Endothelial cell of umbilical vein (primary cell): ENCODE results near the gene QRICH2. TPM values are rescaled to one million over a fixed set of nuclear protein-coding genes. Genes with fewer than 3 reads are reported as not detected.

Experiments used
- BruUV-seq: library from RNA; stranded (reverse); fragments of 400-500 nt; replicated peaks from 2 replicates; lab custom pipeline; 2021; lab: Mats Ljungman, UMichigan
- CTCF ChIA-PET: fragments of 300-600, 350-600 bp; sonication (Branson Sonifier 250); formaldehyde crosslinking; loops from one replicate; lab custom pipeline; 2021; ENCODE audit warnings: antibody characterized with exemption, inconsistent platforms; lab: Charles Lee
- POLR2A ChIA-PET: fragments of 300-600, 350-600 bp; sonication (Branson Sonifier 250); formaldehyde crosslinking; loops from one replicate; lab custom pipeline; 2021; ENCODE audit warnings: antibody characterized with exemption, inconsistent platforms; lab: Charles Lee
- DNase-seq: peaks from one replicate; pipeline ENCODE4 v3.0.0-alpha.2; 2011; ENCODE audit warnings: low read depth, low spot score
- FAIRE-seq: peaks from 2 replicates; lab custom pipeline; 2011; peaks lifted over from hg19 to GRCh38; lab: Jason Lieb, UNC
- H2AFZ ChIP-seq: 2 replicates; pipeline ENCODE4 v1.6.0; 2012; ENCODE audit warnings: low read depth, low read length, control low read depth, inconsistent platforms
- H3K27ac ChIP-seq: 2 replicates; pipeline ENCODE4 v1.5.1; 2011; ENCODE audit warnings: low read depth, mild to moderate bottlenecking, control low read depth, low read length, moderate library complexity; ENCODE audit not compliant: insufficient read depth
- H3K27me3 ChIP-seq, 2 experiments: 2 replicates each; pipeline versions ENCODE4 v1.6.0 to v1.6.1; 2011; ENCODE audit warnings: low read length in 2 of 2, mixed read lengths in 1 of 2; ENCODE audit not compliant: control insufficient read depth in 2 of 2, insufficient read depth in 2 of 2
- H3K36me3 ChIP-seq, 2 experiments: 2 replicates in 1 of 2; 3 replicates in 1 of 2; pipeline ENCODE4 v1.5.1; 2011; ENCODE audit warnings: low read length in 2 of 2, mild to moderate bottlenecking in 1 of 2, moderate library complexity in 1 of 2; ENCODE audit not compliant: control insufficient read depth in 2 of 2, insufficient read depth in 2 of 2; ENCODE audit errors: extremely low read depth in 1 of 2
- H3K4me1 ChIP-seq: 3 replicates; pipeline ENCODE4 v1.5.1; 2011; ENCODE audit warnings: mild to moderate bottlenecking, low read length; ENCODE audit not compliant: control insufficient read depth, insufficient read depth; ENCODE audit errors: extremely low read depth
- H3K4me2 ChIP-seq: 2 replicates; pipeline ENCODE4 v1.6.1; 2011; ENCODE audit warnings: low read length, control low read depth, mixed read lengths; ENCODE audit not compliant: insufficient read depth
- H3K4me3 ChIP-seq, 3 experiments: fragments of 200-600 bp in 1 of 3; sonication (generic), shearing (Covaris generic) in 1 of 3; replicated peaks in 1 of 3; 2 replicates each; pipeline ENCODE4 v1.5.1; 2011 to 2016; ENCODE audit warnings: control low read depth in 3 of 3, low read length in 3 of 3, mild to moderate bottlenecking in 2 of 3, inconsistent platforms in 1 of 3, low read depth in 1 of 3, moderate library complexity in 1 of 3; ENCODE audit not compliant: insufficient read depth in 1 of 3
- H3K79me2 ChIP-seq: 2 replicates; pipeline ENCODE4 v1.6.0; 2012; ENCODE audit warnings: low read length, inconsistent platforms; ENCODE audit not compliant: control insufficient read depth, insufficient read depth
- H3K9ac ChIP-seq: replicated peaks from 2 replicates; pipeline ENCODE3; 2011; ENCODE audit warnings: low read length, control low read depth; ENCODE audit not compliant: insufficient read depth; ENCODE audit errors: extremely low read depth
- H3K9me1 ChIP-seq: replicated peaks from 3 replicates; pipeline ENCODE4 v1.6.0; 2011; ENCODE audit warnings: mild to moderate bottlenecking, low read length; ENCODE audit not compliant: control insufficient read depth, insufficient read depth; ENCODE audit errors: extremely low read depth
- H3K9me3 ChIP-seq: replicated peaks from 2 replicates; pipeline ENCODE4 v1.5.1; 2012; ENCODE audit warnings: low read length, inconsistent platforms; ENCODE audit not compliant: control insufficient read depth, insufficient read depth
- H4K20me1 ChIP-seq: replicated peaks from 2 replicates; pipeline ENCODE3; 2011; ENCODE audit warnings: mild to moderate bottlenecking, low read length; ENCODE audit not compliant: control insufficient read depth, insufficient read depth; ENCODE audit errors: extremely low read depth
- EZH2 ChIP-seq: IDR thresholded peaks from 2 replicates; pipeline ENCODE4 v1.6.1; 2012; ENCODE audit warnings: borderline replicate concordance, low read depth, mild to moderate bottlenecking, moderate library complexity, low read length, inconsistent platforms; ENCODE audit not compliant: severe bottlenecking
- FOS ChIP-seq: IDR thresholded peaks from 2 replicates; pipeline ENCODE4 v1.6.1; 2011; ENCODE audit warnings: mild to moderate bottlenecking, low read length, moderate library complexity, borderline replicate concordance; ENCODE audit not compliant: insufficient read depth
- GATA2 ChIP-seq: IDR thresholded peaks from 2 replicates; pipeline ENCODE4 v1.7.0; 2011; ENCODE audit warnings: low read depth, mild to moderate bottlenecking, moderate library complexity, mixed read lengths, low read length; ENCODE audit not compliant: insufficient read length, insufficient read depth
- JUN ChIP-seq: IDR thresholded peaks from 2 replicates; pipeline ENCODE4 v1.6.1; 2011; ENCODE audit warnings: borderline replicate concordance, low read depth; ENCODE audit not compliant: insufficient read length, insufficient read depth
- MYC ChIP-seq: IDR thresholded peaks from one replicate; pipeline ENCODE4 v1.6.1; 2011; ENCODE audit warnings: mild to moderate bottlenecking, low read depth, low read length
- POLR2A ChIP-seq: IDR thresholded peaks from 2 replicates; pipeline ENCODE4 v1.6.1; 2012; ENCODE audit warnings: low read depth, mild to moderate bottlenecking, control low read depth, low read length
- POLR2AphosphoS5 ChIP-seq: IDR thresholded peaks from 2 replicates; pipeline ENCODE4 v1.6.1; 2012; ENCODE audit warnings: low read depth, mild to moderate bottlenecking, control low read depth, low read length, moderate library complexity; ENCODE audit not compliant: insufficient read depth
- dilution Hi-C: fragments of 300-500 bp; cut with MboI; formaldehyde crosslinking; loops from one replicate; pipeline ENCODE4 v1.15.0; 2019; ENCODE audit warnings: low sequenced_read_pairs; ENCODE audit not compliant: extremely low pct_ligation_motif_present
- intact Hi-C: fragments of 100-400 bp; cut with micrococcal nuclease; formaldehyde crosslinking; loops from one replicate; pipeline ENCODE4 v1.10.0; 2022
- polyA plus RNA-seq, 4 experiments: library from polyadenylated mRNA; depleted of rRNA in 3 of 4; stranded (reverse) in 3 of 4; unstranded in 1 of 4; fragments of >200 nt; gene quantifications; 2 replicates each; pipeline versions ENCODE4 v1.2.1 to v1.2.3, GENCODE V29; 2011 to 2012; ENCODE audit warnings: missing spikeins in 1 of 4
- total RNA-seq: library from RNA; stranded (reverse); gene quantifications from 2 replicates; pipeline ENCODE4 v1.2.3, GENCODE V29; 2021
- TF ChIP-seq, protein P1 (sequence below), 2 donors: IDR thresholded peaks; 1 replicate in 1 of 2; 2 replicates in 1 of 2; pipeline ENCODE4 v1.5.1; 2011; ENCODE audit warnings: low read length in 2 of 2, mild to moderate bottlenecking in 2 of 2, moderate library complexity in 2 of 2, control low read depth in 1 of 2, inconsistent platforms in 1 of 2, low read depth in 1 of 2; ENCODE audit not compliant: insufficient read depth in 1 of 2; ENCODE audit errors: extremely low read depth in 1 of 2

QRICH2 gene
- total and polyA plus RNA-seq, 2 donors (not counting 3 experiments of a cell fraction or from before 2014, with no cell fraction given) = 6.7 to 9.6 TPM

DNA sequence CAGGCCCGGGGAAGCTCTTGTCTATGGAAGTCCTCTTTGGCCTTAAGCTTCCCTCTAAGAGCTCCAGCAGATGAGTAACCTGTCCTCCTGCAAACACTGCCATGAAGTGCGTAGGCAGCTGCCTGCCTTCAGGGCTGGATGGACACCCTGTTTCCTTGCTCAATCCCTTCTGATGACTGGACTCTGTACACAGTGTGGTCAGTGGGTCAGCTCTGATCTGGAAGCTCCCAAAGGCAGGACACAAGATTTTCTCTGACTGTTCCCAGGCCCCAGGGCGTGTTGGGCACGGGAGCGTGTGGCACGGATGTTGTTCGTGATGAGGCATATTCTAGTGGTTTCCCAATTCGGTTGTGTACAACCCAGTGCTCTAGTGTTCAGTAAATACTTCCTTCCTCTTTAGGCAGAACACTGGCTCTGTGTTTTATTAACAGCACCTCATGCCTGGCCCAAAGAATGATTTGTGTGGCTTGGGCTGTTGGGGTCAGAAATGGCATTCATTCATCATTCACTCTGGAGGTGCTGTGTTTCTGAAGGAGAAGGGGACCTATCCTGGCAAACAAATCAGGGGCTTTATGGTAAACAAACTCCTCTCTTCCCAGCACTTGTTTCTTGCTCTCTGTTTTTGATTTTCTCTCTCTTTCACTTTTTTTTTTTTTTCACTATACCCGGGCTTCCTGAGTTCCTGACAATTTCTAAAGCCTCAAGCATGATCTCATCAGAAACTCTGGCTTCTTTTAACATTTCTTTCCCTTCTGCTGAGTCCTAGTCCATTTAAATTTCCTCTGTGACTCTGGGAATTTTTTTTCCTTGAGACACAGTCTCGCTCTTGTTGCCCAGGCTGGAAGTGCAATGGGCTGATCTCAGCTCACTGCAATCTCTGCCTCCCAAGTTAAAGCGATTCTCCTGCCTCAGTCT is 55.8 kb downstream of the QRICH2 start:
- no peaks in the 10 kb centered on the region for H3K9me3 ChIP-seq
- peak overlapping the region; percentile 19 for H3K4me2 ChIP-seq
- POLR2A ChIA-PET = no interaction called here
- H3K9ac ChIP-seq = no peak overlapping the region
- peaks cover 10% of the 10 kb centered on the region for H3K4me1 ChIP-seq
- H3K9me1 ChIP-seq = no peaks in the 10 kb centered on the region
- H3K27ac ChIP-seq = peak overlapping the region; percentile 10
- H2AFZ ChIP-seq = peak overlapping the region; percentile 82
- H3K4me3 ChIP-seq = no peak overlapping the region
- no peaks in the 10 kb centered on the region for H3K36me3 ChIP-seq
- no peaks in the 10 kb centered on the region for H3K79me2 ChIP-seq
- CTCF ChIA-PET = interaction anchor here (0.9 to 2.1 kb wide), 2 partner anchors 11 to 27 kb away, joined by 3 to 14 read pairs; no protein-coding TSS in a partner anchor
- dilution Hi-C loops (no loop called here), intact Hi-C loops (no loop called here)
- DNase-seq (peak; percentile 74), FAIRE-seq (peak; percentile 87)
- TSS peak; percentile 9 for BruUV-seq
- no peaks in the 10 kb centered on the region for H4K20me1 ChIP-seq
- TF ChIP-seq POLR2AphosphoS5 (peak; percentile 22), JUN (no peak), FOS (peak; percentile 5)
- H3K27me3 ChIP-seq = peaks cover 0 to 3% of the 10 kb centered on the region in 2 experiments

- TF ChIP-seq GATA2 (no peak), EZH2 (no peak), MYC (no peak), POLR2A (no peak)
- TF ChIP-seq, protein P1, sequence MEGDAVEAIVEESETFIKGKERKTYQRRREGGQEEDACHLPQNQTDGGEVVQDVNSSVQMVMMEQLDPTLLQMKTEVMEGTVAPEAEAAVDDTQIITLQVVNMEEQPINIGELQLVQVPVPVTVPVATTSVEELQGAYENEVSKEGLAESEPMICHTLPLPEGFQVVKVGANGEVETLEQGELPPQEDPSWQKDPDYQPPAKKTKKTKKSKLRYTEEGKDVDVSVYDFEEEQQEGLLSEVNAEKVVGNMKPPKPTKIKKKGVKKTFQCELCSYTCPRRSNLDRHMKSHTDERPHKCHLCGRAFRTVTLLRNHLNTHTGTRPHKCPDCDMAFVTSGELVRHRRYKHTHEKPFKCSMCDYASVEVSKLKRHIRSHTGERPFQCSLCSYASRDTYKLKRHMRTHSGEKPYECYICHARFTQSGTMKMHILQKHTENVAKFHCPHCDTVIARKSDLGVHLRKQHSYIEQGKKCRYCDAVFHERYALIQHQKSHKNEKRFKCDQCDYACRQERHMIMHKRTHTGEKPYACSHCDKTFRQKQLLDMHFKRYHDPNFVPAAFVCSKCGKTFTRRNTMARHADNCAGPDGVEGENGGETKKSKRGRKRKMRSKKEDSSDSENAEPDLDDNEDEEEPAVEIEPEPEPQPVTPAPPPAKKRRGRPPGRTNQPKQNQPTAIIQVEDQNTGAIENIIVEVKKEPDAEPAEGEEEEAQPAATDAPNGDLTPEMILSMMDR (IDR thresholded peaks at IDR 0.05; ENCODE audit: extremely low read depth in 1 of 2, insufficient read depth in 1 of 2, low read depth in 1 of 2, low read length in 2 of 2) = no peak
- Histone ChIP-seq H3K4me3 (no peak overlapping the region), H3K9me1 (no peaks in the 10 kb centered on the region), H3K36me3 (no peaks in the 10 kb centered on the region), H2AFZ (peak overlapping the region; percentile 82), H3K27me3 (peaks cover 0 to 4% of the 10 kb centered on the region in 2 experiments), H4K20me1 (no peaks in the 10 kb centered on the region), H3K4me1 (peaks cover 10% of the 10 kb centered on the region), H3K4me2 (no peak overlapping the region), H3K27ac (no peak overlapping the region), H3K9ac (no peak overlapping the region), H3K9me3 (no peaks in the 10 kb centered on the region), H3K79me2 (no peaks in the 10 kb centered on the region)
- CTCF ChIA-PET = interaction anchor here (0.9 to 2.1 kb wide), 2 partner anchors 10 to 28 kb away, joined by 3 to 14 read pairs; no protein-coding TSS in a partner anchor
- dilution Hi-C loops (no loop called here), intact Hi-C loops (no loop called here)
- POLR2A ChIA-PET = no interaction called here
- FAIRE-seq = no peak
- BruUV-seq = no TSS peak
- DNase-seq = no peak
These were observed 56.5 kb downstream of the QRICH2 start for GRCh38 chr17:76251478-76252039.
